Breast epithelium (tissue), 4 donors: ENCODE results near the gene KIF4A. TPM values are rescaled to one million over a fixed set of nuclear protein-coding genes. Genes with fewer than 3 reads are reported as not detected.
"Not testable (repeated sequence)": the region's sequence is repeated elsewhere in the genome, so short reads cannot be mapped to it uniquely, and the experiment has no call there.

Experiments
- DNase-seq, 2 donors: peaks; one replicate each; pipeline ENCODE4 v3.0.0-alpha.2; 2019; ENCODE audit warnings: low spot score in 2 of 2
- H3K27ac ChIP-seq, 2 donors: fragments of 200-600 bp; sonication (generic) in 1 of 2; one replicate each; pipeline ENCODE4 v1.5.1; 2016 to 2019; ENCODE audit warnings: mild to moderate bottlenecking in 1 of 2
- H3K27me3 ChIP-seq, 2 donors: fragments of 200-600 bp; sonication (generic) in 1 of 2; one replicate each; pipeline versions ENCODE4 v1.5.1 to v1.6.0; 2017 to 2019; ENCODE audit warnings: control low read depth in 1 of 2, mild to moderate bottlenecking in 1 of 2
- H3K36me3 ChIP-seq: fragments of 200-600 bp; one replicate; pipeline ENCODE4 v1.5.1; 2019
- H3K4me1 ChIP-seq, 2 donors: fragments of 200-600 bp; sonication (generic); one replicate each; pipeline ENCODE4 v1.5.1; 2016 to 2019; ENCODE audit warnings: control low read depth in 1 of 2
- H3K4me3 ChIP-seq, 3 donors: fragments of 200-600 bp; sonication (generic); 1 replicate in 2 of 3; 2 replicates in 1 of 3; pipeline ENCODE4 v1.5.1; 2016 to 2019; ENCODE audit warnings: mild to moderate bottlenecking in 3 of 3, moderate library complexity in 2 of 3
- H3K9me3 ChIP-seq, 2 donors: fragments of 200-600 bp; sonication (generic) in 1 of 2; one replicate each; pipeline ENCODE4 v1.5.1; 2016 to 2019; ENCODE audit warnings: control low read depth in 1 of 2
- CTCF ChIP-seq, 3 donors: fragments of 450-650 bp; IDR thresholded peaks; one replicate each; pipeline ENCODE4 v1.5.1; 2016 to 2017; ENCODE audit warnings: antibody characterized with exemption in 3 of 3, mild to moderate bottlenecking in 3 of 3, moderate library complexity in 3 of 3
- POLR2A ChIP-seq: fragments of 450-650 bp; IDR thresholded peaks from one replicate; pipeline ENCODE4 v1.6.1; 2016; ENCODE audit warnings: antibody characterized with exemption, mild to moderate bottlenecking, moderate library complexity
- POLR2AphosphoS5 ChIP-seq, 3 donors: sonication (generic); formaldehyde crosslinking; IDR thresholded peaks; one replicate each; pipeline ENCODE4 v1.6.1; 2017; ENCODE audit warnings: antibody characterized with exemption in 3 of 3
- intact Hi-C: fragments of 100-400 bp; cut with DNase I; formaldehyde crosslinking; loops from one replicate; pipeline ENCODE4 v1.15.1; 2023; ENCODE audit warnings: low total_unique reads
- total RNA-seq, 3 donors: library from RNA; depleted of rRNA; stranded (reverse); fragments of >200 nt; gene quantifications; one replicate each; pipeline ENCODE4 v1.1.0, GENCODE V29; 2016

KIF4A gene
- total RNA-seq, 3 donors from 2014 or later, result 0.15 to 0.80 (median 0.33) TPM

GRCh38 chrX:70398899-70399298 lies 109.0 kb downstream of the KIF4A start:
- Histone ChIP-seq H3K4me3 (no peak overlapping the region), H3K36me3 (no peaks in the 10 kb centered on the region), H3K27ac (no peak overlapping the region), H3K4me1 (no peaks in the 10 kb centered on the region), H3K27me3 (peaks cover 0 to 19% of the 10 kb centered on the region in 2 donors), H3K9me3 (peaks cover 4 to 7% of the 10 kb centered on the region in 2 donors)
- intact Hi-C loops, result no loop called here
- DNase-seq, result no peak
- TF ChIP-seq POLR2A, result no peak
- no peak for TF ChIP-seq POLR2AphosphoS5 (IDR thresholded peaks at IDR 0.05)
- no peak for TF ChIP-seq CTCF (IDR thresholded peaks at IDR 0.05)

DNA sequence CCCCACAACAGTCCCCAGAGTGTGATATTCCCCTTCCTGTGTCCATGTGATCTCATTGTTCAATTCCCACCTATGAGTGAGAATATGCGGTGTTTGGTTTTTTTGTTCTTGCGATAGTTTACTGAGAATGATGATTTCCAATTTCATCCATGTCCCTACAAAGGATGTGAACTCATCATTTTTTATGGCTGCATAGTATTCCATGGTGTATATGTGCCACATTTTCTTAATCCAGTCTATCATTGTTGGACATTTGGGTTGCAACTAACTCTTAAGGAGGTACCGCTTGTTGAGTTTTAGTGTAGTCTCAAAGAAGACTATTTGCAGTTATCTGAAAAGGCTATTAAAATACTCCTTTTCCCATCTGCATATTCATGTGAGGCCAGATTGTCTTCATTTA lies 110.3 kb downstream of the KIF4A start:
- DNase-seq, H3K4me3 ChIP-seq, H3K27ac ChIP-seq, H3K36me3 ChIP-seq, H3K9me3 ChIP-seq, intact Hi-C loops, H3K4me1 ChIP-seq: not testable (repeated sequence)
- H3K27me3 ChIP-seq, result peaks cover 0 to 32% of the 10 kb centered on the region in 2 donors

DNA sequence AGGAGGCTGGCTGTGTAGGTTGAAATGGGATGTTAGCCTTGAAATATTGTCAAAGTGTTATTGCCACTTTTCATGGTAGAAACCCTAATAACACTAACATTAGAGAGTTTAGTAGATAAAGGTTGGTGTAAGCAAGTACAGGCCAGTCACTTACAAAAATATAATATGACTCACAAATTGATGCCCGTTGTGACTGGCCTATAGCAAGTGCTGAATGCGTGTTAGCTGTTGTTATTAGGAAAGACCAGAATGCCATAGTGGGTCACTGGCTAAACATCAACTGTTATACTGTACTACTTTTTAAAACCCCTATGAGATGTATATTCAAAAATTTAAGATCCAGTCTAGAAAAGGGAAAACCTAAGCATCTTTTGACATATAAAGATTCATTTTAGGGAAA lies 112.8 kb downstream of the KIF4A start:
- H3K4me3 ChIP-seq, result no peak overlapping the region
- intact Hi-C loops, result no loop called here
- no peaks in the 10 kb centered on the region for H3K9me3 ChIP-seq
- H3K36me3 ChIP-seq, result no peaks in the 10 kb centered on the region
- DNase-seq, result no peak
- peaks cover 0 to 41% of the 10 kb centered on the region in 2 donors for H3K27me3 ChIP-seq
- no peaks in the 10 kb centered on the region for H3K4me1 ChIP-seq
- H3K27ac ChIP-seq, result no peak overlapping the region
- TF ChIP-seq POLR2A (no peak), CTCF (IDR thresholded peaks at IDR 0.05) (no peak), POLR2AphosphoS5 (IDR thresholded peaks at IDR 0.05) (no peak)

GRCh38 chrX:70405003-70405402 lies 115.1 kb downstream of the KIF4A start:
- Histone ChIP-seq H3K27me3 (peaks cover 0 to 44% of the 10 kb centered on the region in 2 donors), H3K4me3 (no peak overlapping the region), H3K4me1 (no peaks in the 10 kb centered on the region), H3K27ac (no peak overlapping the region), H3K36me3 (no peaks in the 10 kb centered on the region), H3K9me3 (no peaks in the 10 kb centered on the region)
- intact Hi-C loops, result no loop called here
- no peak for DNase-seq
- TF ChIP-seq CTCF (IDR thresholded peaks at IDR 0.05) (no peak), POLR2A (no peak), POLR2AphosphoS5 (IDR thresholded peaks at IDR 0.05) (no peak)

DNA sequence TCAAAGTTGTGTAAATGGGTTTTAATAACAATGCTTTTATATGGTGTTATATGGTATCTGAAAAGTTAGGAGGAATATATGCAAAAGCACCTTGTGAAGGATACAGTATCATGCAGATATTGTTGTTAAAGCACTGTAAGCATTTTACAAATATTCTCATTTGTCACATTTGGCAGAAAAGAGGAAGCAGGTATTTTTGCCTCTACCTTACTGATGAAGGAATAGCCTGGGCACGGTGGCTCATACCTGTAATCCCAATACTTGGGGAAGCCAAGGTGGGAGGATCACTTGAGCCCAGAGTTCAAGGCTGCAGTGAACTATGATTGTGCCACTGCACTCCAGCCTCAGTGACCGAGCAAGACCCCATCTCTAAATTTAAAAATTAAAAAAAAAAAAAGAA lies 121.0 kb downstream of the KIF4A start:
- Histone ChIP-seq H3K36me3 (no peaks in the 10 kb centered on the region), H3K4me1 (no peaks in the 10 kb centered on the region), H3K9me3 (no peaks in the 10 kb centered on the region), H3K27me3 (peaks cover 0 to 38% of the 10 kb centered on the region in 2 donors), H3K27ac (no peak overlapping the region), H3K4me3 (no peak overlapping the region)
- TF ChIP-seq POLR2A (no peak), CTCF (IDR thresholded peaks at IDR 0.05) (no peak), POLR2AphosphoS5 (IDR thresholded peaks at IDR 0.05) (no peak)
- DNase-seq, result no peak
- intact Hi-C loops, result no loop called here

DNA sequence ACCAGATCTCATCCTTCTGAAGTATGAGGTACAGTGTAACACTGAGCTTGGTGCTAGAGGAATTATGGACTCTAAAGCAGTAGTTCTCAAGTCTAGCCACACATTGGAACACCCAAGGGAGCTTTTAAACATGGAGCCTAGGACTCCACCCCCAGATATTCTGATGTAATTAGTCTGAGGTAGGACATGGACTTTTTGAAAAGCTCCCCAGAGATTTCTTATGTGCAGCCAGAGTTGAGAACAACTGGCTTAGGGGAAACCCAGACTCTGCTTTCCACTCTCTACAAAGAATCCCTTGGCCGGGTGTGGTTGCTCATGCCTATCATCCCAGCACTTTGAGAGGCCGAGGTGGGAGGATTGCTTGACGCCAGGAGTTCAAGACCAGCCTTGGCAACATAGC lies 121.6 kb downstream of the KIF4A start:
- H3K27me3 ChIP-seq, result peaks cover 0 to 33% of the 10 kb centered on the region in 2 donors
- no peak for TF ChIP-seq POLR2A
- no peak for TF ChIP-seq CTCF (IDR thresholded peaks at IDR 0.05)
- TF ChIP-seq POLR2AphosphoS5 (IDR thresholded peaks at IDR 0.05), result no peak
- H3K4me1 ChIP-seq, result no peaks in the 10 kb centered on the region
- H3K36me3 ChIP-seq, result no peaks in the 10 kb centered on the region
- no peak overlapping the region for H3K4me3 ChIP-seq
- DNase-seq, result no peak
- no peaks in the 10 kb centered on the region for H3K9me3 ChIP-seq
- no peak overlapping the region for H3K27ac ChIP-seq
- intact Hi-C loops, result no loop called here
